ENCODE measurements around the gene EXOC3L4.

EXOC3L4 gene

DNA sequence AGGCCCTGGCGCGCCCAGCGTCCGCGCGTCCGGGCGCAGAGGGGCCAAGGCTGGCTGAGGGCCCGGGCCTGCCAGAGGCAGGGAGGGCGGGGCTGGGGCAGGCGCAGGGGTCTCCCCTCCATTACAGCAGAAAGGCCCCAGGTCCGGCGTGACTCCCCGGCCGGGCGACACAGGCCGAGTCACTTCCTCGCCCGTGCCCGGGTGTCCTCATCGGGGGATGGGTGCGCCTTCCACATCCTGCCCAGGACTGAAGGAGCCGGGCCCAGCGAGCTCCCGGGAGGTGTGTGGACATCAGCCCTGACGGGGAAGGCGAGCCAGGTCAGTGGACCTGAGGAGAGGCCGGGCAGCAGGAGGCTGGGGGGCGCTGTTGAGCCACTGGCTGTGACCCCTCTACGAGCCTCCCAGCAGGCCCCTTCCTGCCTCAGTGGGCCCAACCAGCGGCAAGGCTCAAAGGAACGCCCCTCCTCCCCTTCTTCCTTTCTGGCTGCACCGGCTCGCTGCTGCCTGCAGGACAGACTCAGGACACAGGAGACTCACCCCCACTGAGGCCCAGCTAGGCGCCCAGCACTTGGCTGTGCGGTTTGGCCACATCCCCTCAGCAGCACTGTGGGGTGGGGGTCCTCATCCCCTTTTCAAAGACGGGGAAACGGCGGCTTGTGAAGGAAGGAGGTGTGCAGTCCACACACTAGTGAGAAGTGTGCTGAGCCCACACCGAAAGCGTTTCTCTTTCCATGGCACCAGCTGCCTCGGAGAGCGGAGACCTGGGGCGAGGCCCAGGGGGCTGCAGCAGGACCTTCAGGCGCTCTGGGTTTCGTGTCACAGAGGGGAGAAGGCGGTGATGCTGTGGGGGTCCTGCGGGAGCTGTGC lies 29.3 kb downstream of the EXOC3L4 start:
- no peak for DNase-seq

DNA sequence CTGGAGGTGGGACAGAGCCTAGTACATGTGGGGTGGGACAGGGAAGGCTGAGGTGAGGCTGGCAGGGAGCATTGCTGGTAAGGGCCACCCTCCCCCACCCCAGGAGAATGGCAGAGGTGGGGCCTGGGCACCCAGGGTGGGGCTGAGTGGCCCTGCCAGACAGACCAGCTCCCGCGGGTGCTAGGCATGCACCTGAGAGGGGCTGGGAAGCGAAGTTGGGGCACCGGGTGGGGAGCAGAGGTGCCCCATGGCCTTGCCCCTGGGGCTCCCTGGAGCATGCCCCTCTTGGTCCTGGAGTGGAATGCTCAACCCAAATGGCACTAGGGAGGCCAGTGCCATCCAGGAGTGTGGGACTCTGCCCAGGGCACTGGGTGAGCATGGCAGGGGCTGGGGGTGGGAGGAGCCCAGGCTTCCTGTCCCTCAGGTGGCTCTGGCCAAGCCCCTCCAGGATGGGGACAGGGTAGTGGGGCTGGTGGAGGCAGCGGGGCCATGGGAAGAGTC lies 30.0 kb downstream of the EXOC3L4 start:
- DNase-seq = no peak

DNA sequence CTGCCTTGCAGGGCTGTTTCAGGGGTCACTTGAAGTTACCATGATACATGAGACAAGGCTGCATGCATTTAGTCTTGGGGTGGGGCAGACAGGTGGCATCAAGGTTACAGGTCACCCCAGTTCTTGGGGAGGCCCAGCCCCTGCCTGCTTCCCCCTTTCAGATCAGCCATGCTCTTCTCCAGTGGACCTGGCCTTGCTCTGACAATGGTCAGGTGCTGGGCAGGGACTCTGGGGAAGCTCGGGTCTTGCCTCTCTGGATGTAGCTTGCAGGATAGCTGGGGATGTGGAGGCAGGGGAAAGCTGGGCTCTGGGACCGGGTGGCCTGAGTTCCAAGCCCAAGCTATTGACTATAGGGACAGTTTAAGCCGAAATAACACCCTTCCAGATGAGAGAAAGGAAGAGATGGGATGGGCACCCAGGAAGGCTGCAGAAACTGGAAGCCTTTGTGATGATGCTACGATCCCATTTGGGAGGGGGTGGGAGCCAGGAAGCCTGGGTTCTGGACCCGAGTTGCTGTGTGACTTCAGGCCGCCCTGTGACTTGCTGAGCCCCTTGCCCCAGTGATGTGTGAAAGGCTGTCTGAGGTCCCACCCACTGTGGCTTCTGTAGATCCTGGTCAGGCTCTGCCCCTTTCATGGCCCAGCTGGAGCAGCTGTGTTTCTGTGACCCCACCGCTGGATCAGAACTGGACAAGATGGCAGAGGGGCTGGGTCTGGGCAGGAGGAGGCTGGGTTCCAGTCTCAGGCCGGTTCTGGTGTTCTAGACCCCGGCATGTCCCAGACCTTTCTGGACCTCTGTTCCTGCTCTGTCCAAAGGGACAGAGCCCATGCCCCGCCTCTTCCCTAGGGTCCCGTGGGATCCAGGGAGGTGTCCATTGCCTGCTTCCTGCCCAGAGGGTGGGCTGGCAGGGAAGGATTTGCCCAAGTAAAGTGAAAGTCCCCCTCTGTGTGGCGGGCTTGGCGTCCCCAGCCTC lies 30.9 kb downstream of the EXOC3L4 start:
- DNase-seq = no peak

DNA sequence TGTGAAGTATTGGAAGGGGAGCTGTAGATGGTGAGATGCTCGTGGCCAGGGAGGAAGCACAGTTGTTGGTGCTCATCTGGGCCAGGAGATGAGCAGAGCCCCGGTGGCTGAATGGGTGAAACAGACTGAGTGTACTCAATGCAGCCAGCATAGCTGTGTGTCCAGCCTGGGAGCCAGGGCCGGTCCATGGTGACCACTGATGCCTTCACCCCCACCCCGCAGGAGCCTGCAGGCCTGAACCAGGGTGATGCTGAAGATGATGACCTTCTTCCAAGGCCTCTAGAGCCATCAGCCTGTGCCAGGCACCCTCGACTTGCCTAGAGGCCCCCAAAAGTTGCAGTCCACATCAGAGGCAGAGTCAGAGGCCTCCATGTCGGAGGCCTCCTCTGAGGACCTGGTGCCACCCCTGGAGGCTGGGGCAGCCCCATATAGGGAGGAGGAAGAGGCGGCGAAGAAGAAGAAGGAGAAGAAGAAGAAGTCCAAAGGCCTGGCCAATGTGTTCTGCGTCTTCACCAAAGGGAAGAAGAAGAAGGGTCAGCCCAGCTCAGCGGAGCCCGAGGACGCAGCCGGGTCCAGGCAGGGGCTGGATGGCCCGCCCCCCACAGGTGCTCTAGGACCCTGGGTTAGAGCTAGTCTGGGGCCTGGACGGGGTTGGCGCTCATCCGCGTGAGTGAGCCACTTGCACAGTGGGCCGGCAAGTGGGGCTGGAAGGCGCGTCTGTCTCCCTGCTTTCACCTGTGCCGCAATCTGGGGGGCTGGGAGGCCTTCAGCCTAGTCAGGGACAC lies 31.8 kb downstream of the EXOC3L4 start:
- no peak for DNase-seq

DNA sequence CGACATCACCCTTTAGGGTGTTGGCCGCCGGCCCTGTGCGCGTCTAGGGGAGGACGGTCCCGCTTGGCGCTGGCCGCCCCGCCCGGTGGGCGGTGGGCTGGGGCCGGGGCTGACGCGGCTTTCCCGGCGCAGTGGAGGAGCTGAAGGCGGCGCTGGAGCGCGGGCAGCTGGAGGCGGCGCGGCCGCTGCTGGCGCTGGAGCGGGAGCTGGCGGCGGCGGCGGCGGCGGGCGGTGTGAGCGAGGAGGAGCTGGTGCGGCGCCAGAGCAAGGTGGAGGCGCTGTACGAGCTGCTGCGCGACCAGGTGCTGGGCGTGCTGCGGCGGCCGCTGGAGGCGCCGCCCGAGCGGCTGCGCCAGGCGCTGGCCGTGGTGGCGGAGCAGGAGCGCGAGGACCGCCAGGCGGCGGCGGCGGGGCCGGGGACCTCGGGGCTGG lies 32.4 kb downstream of the EXOC3L4 start:
- no peak for DNase-seq

DNA sequence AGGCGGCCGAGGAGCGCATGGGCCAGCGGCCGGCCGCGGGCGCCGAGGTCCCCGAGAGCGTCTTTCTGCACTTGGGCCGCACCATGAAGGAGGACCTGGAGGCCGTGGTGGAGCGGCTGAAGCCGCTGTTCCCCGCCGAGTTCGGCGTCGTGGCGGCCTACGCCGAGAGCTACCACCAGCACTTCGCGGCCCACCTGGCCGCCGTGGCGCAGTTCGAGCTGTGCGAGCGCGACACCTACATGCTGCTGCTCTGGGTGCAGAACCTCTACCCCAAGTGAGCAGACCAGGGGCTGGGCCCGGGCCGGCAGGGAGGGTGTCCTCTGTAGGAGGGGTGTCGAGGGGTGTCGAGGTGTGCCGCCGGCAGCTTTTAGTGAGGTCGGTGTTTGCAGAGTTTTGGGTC lies 32.8 kb downstream of the EXOC3L4 start:
- DNase-seq = no peak

DNA sequence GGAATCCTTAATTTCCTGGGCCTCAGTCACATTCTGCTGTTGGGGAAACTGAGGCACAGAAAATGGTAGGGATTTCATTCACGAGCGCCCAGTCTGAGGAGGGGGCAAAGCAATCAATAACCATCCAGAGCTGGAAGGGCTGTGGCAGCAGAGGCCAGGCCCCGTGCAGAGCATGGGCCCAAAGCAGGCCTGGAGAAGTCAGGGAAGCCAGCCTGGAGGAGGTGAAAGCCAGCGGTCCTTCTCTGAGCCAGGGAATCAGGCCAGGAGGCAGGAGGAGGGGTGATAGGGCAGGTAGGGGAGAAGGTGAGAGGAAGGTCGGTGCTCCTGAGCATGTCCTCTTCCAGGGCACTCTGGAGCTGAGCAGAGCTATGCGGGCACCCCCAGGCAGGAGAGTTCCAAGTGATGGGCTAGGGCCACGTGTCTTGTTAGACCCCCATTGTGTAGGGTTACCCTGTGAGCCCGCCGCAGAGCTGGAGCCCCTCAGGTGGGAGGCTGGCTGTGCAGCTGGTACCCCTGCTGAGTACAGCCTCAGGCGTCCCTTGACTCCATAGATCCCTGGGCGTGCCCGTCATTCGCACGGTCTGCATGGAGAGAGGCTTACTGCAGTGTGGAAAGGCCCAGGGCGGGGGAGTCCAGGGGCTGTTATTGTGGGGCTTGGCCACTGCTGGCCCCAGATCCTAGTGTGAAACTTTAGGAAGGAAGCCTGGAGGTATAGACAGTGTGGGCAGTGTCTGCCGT lies 33.5 kb downstream of the EXOC3L4 start:
- DNase-seq = no peak

DNA sequence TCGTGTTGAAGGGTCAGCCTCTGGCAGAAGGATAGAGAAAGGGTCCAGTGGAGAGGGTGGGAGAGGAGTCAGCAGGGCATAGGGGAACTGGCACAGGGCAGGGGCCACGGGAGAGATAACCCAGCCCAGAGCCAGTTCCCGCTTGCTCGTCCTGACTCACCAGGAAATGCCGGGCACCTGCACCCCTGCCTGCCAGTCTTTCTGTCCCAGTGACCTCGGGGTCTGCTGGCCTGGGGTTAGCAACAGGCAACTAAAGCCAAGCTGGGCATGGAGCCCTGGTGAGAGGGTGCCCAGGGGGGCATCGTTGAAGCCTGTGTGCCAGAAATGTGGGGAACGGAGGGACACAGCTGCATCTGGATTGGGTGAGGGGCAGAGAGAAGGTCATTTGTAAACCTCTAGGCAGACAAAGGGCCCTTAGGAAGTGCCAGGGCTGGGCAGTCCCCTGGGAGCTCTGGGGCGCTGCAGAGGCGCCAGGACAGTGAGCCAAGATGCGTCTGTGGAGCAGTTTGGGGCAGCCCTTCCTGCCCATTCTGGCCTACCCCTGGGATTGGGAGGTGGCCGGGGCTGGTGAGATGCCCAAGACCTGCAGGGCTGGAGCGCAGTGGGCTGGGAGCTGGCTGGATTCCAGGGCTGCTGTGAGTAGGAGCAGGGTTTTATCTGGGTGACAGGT lies 34.2 kb downstream of the EXOC3L4 start:
- DNase-seq = no peak

DNA sequence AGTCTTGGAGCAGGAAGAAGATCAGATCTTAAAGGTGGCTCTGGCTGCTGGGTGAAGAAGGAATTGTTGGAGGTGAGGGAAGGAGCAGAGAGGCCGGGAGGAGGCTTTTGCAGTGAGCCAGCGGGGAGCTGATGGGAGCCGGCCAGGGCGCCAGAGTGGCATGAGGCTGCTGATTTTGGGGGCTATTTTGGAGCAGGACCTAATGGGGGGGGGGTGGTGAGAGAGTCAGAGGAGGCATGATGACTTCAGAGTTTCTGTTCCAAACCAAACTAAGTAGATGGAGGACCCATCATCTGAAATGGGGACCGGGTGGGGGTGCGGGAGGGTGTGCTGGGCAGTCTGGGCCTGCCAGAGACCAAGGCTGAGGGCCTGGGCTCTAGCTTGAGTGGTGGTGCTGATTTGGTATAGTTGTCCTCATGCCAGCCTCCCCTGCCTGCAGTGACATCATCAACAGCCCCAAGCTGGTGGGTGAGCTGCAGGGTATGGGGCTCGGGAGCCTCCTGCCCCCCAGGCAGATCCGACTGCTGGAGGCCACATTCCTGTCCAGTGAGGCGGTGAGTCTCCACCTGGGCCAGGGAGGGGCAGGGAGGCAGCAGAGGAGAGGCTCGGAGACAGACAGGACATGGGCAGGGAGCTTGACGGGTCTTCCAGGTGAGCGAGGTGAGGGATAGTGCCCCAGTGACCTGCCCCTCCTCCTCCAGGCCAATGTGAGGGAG lies 34.9 kb downstream of the EXOC3L4 start:
- no peak for DNase-seq

DNA sequence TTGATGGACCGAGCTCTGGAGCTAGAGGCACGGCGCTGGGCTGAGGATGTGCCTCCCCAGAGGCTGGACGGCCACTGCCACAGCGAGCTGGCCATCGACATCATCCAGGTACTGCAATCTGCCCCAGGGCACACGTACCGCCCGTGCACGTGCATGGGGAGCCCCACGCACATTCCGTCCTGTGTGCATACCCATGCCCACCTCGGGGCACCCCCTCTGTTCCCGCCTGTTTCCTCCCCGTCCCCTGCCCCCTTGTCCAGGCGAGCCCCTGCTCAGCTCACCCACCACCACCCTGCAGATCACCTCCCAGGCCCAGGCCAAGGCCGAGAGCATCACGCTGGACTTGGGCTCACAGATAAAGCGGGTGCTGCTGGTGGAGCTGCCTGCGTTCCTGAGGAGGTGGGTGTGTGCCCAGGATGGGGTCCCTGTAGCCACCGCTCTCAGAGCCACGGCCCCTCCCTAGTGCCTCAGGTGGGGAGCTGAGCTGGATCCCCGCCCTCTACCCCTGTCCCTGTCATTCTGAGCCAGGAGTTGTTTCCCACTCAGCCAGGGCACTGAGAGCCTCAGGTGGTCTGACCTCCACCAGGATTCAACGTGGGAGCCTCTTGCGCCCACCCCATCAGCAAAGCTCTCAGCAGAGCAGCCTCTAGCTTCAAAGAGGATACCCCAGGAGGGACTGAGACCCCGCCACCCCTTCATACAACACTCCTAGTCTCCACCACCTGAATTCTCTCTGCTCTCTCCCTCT lies 35.7 kb downstream of the EXOC3L4 start:
- no peak for DNase-seq

DNA sequence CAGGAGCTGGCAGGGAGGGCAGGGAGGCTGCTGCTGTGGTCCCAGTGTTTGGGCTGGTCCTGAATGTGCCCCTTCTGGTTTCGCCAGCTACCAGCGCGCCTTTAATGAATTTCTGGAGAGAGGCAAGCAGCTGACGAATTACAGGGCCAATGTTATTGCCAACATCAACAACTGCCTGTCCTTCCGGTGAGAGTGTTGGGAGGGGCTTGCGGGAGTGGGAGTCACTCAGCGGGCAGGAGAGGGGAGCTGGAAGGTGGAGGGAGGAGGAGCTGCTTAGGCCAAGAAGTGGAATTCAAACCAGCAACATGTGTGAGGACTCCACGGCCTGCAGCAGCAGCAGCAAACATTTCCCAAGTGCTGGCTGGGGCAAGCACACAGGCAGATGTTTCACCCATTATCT lies 36.4 kb downstream of the EXOC3L4 start:
- DNase-seq = no peak

DNA sequence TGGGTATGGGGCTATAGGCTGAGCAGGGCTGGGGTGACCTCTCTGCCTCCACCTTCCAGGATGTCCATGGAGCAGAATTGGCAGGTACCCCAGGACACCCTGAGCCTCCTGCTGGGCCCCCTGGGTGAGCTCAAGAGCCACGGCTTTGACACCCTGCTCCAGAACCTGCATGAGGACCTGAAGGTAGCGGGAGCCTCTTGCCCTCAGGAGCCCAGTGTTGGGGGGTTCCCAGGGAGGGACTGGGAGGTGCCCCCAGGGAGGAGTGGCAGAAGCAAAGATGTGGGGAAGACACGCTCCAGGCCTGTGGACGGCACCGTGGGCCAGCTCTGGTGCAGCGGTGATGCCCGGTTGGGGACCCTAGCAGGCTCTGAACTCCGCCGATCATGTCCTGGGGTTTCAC lies 37.1 kb downstream of the EXOC3L4 start:
- no peak for DNase-seq

DNA sequence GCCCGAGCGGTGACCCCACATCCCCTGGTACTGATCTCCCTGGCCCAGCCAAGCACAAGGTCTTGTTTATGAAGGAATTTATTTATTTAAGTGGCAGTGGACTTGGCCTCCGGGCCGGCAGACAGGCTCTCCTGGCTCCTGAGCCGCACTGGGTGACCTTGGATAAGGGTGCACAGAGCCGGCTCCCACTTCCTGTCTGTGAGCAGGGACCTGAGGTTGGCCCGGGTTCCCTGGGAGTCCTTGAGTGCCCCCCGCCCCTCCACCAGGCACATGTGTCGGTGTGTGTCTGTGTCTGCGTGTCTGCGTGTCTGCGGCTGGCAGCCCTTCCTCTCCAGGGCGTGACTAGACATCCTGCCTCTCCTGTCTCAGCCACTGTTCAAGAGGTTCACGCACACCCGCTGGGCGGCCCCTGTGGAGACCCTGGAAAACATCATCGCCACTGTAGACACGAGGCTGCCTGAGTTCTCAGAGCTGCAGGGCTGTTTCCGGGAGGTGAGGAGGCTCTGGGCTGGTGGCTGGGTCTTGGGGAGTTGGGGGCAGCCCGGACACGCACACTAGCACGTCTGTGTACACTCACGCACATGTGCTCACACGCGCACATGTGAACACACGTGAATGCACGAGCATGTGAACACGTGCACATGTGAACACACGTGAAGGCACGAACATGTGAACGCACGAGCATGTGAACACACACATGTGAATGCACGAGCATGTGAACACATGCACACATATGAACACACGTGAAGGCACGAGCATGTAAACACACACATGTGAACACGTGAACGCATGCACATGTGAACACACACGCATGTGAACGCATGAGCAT lies 38.1 kb downstream of the EXOC3L4 start:
- no peak for DNase-seq

DNA sequence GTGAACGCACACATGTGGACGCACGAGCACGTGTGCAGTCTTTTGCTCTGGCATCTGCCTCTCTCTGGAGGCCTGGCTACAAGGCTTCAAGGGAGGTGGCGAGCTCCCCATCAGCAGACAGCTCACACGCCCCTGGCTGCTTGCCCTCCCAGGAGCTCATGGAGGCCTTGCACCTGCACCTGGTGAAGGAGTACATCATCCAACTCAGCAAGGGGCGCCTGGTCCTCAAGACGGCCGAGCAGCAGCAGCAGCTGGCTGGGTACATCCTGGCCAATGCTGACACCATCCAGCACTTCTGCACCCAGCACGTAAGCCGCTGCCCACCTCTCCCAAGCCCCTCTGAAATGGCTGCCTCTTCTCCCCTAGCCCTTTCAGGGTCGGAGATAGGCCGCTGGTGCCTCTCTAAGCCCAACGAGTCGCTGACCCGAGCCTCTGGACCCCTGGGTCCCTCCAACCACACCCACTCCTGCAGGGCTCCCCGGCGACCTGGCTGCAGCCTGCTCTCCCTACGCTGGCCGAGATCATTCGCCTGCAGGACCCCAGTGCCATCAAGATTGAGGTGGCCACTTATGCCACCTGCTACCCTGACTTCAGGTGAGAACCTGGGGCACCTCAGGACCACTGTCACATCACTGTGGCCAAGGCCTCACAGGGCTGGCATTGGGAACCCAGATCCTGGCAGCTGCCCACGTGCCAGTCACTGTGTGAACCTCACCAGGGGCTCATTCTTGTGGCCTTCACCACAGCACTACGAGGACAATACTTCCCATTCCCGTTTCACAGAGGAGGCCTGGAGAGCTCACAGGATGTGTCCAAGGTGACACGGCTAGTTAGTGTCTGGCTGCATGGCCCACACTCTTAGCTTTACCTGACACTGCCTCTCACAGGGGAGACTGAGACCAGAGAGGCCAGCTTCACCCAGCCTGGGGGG lies 39.0 kb downstream of the EXOC3L4 start:
- no peak for DNase-seq

DNA sequence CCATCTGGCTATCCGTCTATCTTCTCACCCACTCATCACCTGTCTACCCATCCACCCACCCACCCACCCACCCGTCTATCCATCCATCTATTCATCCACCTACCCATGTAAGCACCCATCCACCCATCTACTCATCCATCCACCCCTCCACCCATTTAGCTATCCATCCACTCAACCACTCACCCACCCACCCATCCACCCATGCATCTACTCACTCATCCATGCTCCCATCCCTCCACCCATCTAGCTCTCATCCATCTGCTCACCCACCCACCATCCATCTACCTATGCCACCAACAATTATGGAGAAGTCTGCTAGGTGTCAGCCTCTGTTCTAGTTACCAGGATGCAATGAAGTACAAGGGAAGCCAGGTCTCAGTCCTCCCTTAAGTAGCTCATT lies 39.9 kb downstream of the EXOC3L4 start:
- DNase-seq = no peak

DNA sequence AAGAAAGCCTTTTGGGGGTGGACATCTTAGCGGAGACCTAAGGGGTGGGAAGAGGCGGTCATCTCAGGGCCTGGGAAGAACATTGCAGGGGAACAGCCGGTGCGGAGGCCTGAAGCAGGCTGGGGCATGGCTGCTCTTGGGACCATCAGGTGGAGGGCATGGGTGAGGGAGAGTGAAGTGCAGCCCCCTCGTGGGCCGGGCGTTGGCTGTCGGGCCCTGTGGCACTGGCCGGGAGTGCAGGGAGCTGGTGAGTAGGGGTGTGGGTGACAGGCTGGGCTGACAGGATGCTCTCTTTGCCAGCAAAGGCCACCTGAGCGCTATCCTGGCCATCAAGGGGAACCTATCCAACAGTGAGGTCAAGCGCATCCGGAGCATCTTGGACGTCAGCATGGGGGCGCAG lies 40.4 kb downstream of the EXOC3L4 start:
- DNase-seq = no peak

DNA sequence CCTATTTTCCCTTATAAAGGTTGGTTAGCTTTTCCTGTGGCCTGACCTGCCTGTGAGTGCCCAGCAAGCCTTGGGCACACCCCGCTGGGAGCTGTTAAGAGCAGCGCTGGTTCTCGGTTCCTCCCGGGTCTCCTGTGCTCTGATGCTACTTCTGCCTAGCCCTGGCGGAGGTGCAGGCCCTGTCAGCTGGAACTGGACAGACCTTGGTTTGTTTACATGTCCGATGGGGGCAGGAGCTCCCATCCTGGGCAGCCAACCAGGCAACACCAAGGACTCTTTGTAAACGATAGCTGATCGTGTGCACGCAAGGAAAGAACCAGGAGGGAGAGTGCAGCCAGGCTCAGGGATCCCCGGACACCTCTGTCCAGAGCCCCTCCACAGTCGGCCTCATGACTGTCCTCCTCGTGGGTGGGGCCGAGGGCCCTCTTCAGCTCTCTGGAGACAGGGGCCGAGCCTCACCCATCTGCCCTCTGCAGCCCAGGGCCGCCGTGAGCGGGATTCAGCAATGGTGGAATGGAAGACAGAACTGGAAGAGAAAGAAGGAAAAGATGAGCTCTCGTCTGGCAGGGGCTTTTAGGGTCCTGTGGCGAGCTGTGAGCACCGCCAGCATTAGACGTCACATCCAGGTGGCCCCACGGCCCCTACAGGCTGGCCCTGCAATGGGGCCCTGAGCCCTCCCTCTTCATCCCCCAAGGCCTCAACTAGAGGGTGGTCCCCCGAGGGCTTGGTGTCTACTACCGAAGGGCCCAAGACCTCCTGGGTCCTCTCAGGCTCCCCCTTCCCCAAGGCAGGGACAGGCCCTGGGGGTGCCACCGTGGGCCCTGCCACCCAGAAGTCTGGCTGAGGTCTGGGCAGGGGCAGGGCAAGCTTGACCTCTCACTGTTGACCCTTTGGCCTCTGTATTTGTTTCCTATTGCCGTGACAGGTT lies 41.1 kb downstream of the EXOC3L4 start:
- DNase-seq = no peak

Data from CD4-positive, alpha-beta T cell treated with Interferon gamma for 1 hour (primary cell).